ENCODE data around the gene SNAPC4. TPM values are rescaled to one million over a fixed set of nuclear protein-coding genes. Genes with fewer than 3 reads are reported as not detected.

Gene SNAPC4
- total and polyA plus RNA-seq, 9 of the 15 experiments (the other 6 are each of a cell fraction or from before 2014, with no cell fraction given), result 0.21 to 21.8 (median 8.8) TPM

GRCh38 chr9:136409557-136410455 is 9.8 kb upstream of the SNAPC4 start (continued):
- 0 out of 2 replicates have a peak, but pooled peaks have one; percentile 32 for TF ChIP-seq AFF4 (CRISPR knock-in tag; IDR thresholded peaks at IDR 0.05)

GRCh38 chr9:136407911-136408310 is 7.9 kb upstream of the SNAPC4 start:
- no peaks in the 10 kb centered on the region for H3K27me3 ChIP-seq (ENCODE audit: control insufficient read depth in 2 of 2, insufficient read depth in 2 of 2, low read length in 2 of 2)
- FAIRE-seq (no peak), ATAC-seq (no peak), DNase-seq (ENCODE audit: extremely low read depth in 1 of 4, low spot score in 3 of 4) (no peak)
- WGBS (ENCODE audit: insufficient coverage, low coverage, missing lambda C conversion rate), result 81% methylated on average over 7 of the region's 7 CpGs
- H3K79me2 ChIP-seq (ENCODE audit: control insufficient read depth, insufficient read depth, low read length), result peaks cover 55% of the 10 kb centered on the region
- no peak overlapping the region for H3K4me3 ChIP-seq
- H3K27ac ChIP-seq (ENCODE audit: extremely low read depth, low read depth, low read length), result no peak overlapping the region
- ChIA-PET POLR2A (interaction anchor here (1.7 kb wide), 1 partner anchor 11 kb away, joined by 6 read pairs; no protein-coding TSS in a partner anchor), CTCF (ENCODE audit: low intra/inter-chr PET ratio) (no interaction called here)
- no peaks in the 10 kb centered on the region for H3K9me3 ChIP-seq (replicated peaks; ENCODE audit: control insufficient read depth, insufficient read depth, low read depth, low read length)
- TF ChIP-seq RBM34 (IDR thresholded peaks at IDR 0.05; ENCODE audit: borderline replicate concordance, insufficient read depth, low read length), result no peak
- TF ChIP-seq POLR2G (IDR thresholded peaks at IDR 0.05; ENCODE audit: low read depth, low read length), result 0 out of 2 replicates have a peak, but pooled peaks have one; percentile 46
- H3K4me1 ChIP-seq (replicated peaks in 1 of 2; ENCODE audit: control insufficient read depth in 2 of 2, insufficient read depth in 2 of 2, low read length in 2 of 2), result peaks cover 16 to 45% of the 10 kb centered on the region in 2 experiments; a peak in 4 of 5 replicates
- BruUV-seq (replicated peaks), result no TSS peak
- H3K36me3 ChIP-seq (ENCODE audit: control insufficient read depth, insufficient read depth, low read length), result peaks cover 73% of the 10 kb centered on the region
- no peak overlapping the region for H3K4me2 ChIP-seq (ENCODE audit: insufficient read depth, low read length)
- no peak overlapping the region for H2AFZ ChIP-seq (ENCODE audit: low read depth, low read length)
- peak overlapping the region in 1 of 2 experiments; percentile 55; a peak in 2 of 4 replicates for H3K9ac ChIP-seq (ENCODE audit: insufficient read depth in 1 of 2, low read depth in 2 of 2, low read length in 2 of 2)
- intact Hi-C loops (cut with micrococcal nuclease), result no loop called here
- in situ Hi-C loops (cut with MboI), result no loop called here
- no peaks in the 10 kb centered on the region; the same call in none of the 2 replicates for H4K20me1 ChIP-seq (replicated peaks; ENCODE audit: control insufficient read depth, insufficient read depth, low read length)
- H3K9me1 ChIP-seq (ENCODE audit: control insufficient read depth, insufficient read depth, low read length), result no peaks in the 10 kb centered on the region
